ENCODE data around the gene OR2V1.
"Not testable (repeated sequence)": the region's sequence is repeated elsewhere in the genome, so short reads cannot be mapped to it uniquely, and the experiment has no call there.

OR2V1 gene

DNA sequence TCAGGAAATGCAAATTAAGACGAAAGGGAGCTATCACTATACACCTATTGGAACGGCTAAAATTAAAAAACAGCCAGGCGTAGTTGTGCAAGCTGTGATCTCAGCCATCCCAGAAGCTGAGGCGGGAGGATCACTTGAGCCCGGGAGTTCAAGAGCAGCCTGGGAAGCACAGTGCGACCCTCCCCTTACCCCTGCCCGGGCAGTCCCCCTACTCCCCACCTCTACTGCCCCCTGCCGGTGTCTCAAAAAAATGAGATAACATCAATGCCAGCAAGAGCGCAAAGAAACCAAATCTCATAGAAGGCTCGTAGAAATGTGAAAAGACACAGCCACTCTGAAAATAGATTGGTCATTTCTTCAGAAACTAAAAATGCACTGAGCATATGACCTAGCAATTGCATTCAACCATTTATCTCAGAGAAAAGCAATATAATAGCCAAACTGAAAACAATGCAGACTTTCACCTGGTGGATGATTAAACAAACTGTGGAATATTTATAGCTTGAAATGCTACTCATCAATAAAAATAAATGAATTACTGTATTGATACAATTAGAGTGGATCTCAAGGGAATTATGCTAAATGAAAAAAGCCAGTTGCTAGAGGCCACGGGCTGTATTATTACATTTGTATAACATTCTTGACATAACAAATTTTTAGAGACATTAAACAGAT, 37.0 kb upstream of the OR2V1 start:
- Histone ChIP-seq H3K9ac (ENCODE audit: low read length) (no peak overlapping the region), H3K36me3 (ENCODE audit: control insufficient read depth, insufficient read depth, low read length) (no peaks in the 10 kb centered on the region), H3K4me1 (ENCODE audit: control insufficient read depth, insufficient read depth, low read length) (peaks cover 7% of the 10 kb centered on the region), H3K4me3 (ENCODE audit: low read length) (no peak overlapping the region), H3K9me3 (ENCODE audit: control insufficient read depth, low read length) (no peaks in the 10 kb centered on the region), H3K27me3 (ENCODE audit: control insufficient read depth, insufficient read depth, low read length) (peaks cover 73% of the 10 kb centered on the region)

DNA sequence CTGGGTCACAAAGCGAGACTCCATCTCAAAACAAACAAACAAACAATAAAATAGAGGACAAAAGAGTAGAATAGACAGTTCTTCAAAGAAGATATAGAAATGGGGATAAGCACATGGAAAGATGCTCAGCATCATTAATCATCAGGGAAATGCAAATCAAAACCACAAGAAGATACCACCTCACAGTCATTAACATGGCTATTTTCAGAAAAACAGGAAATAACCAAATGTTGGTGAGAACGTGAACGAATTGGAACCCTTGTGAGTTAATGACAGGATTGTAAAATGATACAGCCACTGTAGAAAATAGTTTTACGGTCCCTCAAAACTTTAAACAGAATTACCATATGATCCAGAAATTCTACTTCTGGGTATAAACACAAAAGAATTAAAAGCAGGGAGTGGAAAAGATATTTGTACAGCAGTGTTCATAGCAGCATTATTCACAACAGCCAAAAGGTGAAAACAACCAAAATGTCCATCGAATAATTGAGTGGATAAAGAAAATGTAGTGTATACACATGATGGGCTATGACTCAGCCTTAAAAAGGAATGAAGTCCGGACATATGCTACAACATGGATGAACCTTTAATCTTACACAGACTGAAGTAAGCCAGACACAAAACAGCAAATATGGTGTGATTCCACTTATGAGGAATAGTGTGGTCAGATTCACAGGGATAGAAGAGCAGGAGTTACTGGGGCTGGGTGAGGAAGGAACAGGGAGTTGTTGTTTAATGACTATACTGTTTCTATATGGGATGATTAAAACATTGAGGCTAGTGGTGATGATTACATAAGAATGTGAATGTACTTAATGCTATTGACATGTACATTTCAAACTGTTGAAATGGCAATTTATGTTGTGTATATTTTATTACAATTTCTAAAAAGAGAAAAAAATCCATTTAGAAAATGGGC, 36.1 kb upstream of the OR2V1 start:
- Histone ChIP-seq H3K9me3 (ENCODE audit: control insufficient read depth, low read length) (no peaks in the 10 kb centered on the region), H3K9ac (ENCODE audit: low read length) (no peak overlapping the region), H3K27me3 (ENCODE audit: control insufficient read depth, insufficient read depth, low read length) (peaks cover 69% of the 10 kb centered on the region), H3K36me3 (ENCODE audit: control insufficient read depth, insufficient read depth, low read length) (no peaks in the 10 kb centered on the region), H3K4me3 (ENCODE audit: low read length) (no peak overlapping the region), H3K4me1 (ENCODE audit: control insufficient read depth, insufficient read depth, low read length) (peaks cover 7% of the 10 kb centered on the region)

DNA sequence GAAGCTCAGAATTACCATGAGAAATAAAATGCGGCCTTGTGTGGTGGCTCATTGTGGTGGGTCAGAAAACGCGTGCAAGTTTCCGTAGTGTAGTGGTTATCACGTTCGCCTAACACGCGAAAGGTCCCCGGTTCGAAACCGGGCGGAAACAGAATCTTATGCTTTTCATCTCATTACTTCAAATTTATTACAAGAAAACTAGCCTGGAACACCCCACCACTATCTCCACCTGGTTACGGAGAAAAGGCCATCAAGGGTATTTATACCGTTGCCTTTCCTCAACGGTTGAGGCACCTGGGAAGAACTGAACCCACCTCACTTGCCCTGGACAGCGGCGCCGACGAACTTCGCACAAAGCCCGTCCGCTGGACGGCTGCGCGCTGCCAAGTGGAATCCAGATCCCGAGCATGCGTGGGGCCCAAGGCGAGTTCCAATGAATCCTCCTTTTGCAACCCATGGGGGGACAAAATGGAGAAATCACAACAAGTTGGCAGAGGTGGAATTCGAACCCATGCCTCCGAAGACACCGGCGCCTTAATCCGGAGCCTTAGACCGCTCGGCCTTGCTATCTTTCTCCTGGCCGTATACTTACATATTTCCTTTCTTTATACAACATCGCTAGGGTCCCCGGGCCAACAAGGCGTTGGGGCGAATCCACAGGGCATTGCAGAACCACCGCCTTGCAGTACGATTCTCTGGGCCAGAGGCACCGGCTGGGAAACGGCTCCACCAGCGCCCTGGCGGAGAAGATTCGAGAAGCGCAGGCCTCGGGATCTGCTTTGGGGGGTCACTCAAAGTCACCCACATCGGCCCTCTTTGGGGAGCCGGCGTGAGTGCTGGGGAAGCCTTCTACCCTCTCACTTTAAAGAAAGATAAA, 33.3 kb upstream of the OR2V1 start:
- no peak overlapping the region for H3K9ac ChIP-seq (ENCODE audit: low read length)
- H3K27me3 ChIP-seq (ENCODE audit: control insufficient read depth, insufficient read depth, low read length), result peaks cover 47% of the 10 kb centered on the region
- H3K9me3 ChIP-seq (ENCODE audit: control insufficient read depth, low read length), result no peaks in the 10 kb centered on the region
- H3K4me1 ChIP-seq (ENCODE audit: control insufficient read depth, insufficient read depth, low read length), result no peaks in the 10 kb centered on the region
- no peak overlapping the region for H3K4me3 ChIP-seq (ENCODE audit: low read length)
- no peaks in the 10 kb centered on the region for H3K36me3 ChIP-seq (ENCODE audit: control insufficient read depth, insufficient read depth, low read length)

DNA sequence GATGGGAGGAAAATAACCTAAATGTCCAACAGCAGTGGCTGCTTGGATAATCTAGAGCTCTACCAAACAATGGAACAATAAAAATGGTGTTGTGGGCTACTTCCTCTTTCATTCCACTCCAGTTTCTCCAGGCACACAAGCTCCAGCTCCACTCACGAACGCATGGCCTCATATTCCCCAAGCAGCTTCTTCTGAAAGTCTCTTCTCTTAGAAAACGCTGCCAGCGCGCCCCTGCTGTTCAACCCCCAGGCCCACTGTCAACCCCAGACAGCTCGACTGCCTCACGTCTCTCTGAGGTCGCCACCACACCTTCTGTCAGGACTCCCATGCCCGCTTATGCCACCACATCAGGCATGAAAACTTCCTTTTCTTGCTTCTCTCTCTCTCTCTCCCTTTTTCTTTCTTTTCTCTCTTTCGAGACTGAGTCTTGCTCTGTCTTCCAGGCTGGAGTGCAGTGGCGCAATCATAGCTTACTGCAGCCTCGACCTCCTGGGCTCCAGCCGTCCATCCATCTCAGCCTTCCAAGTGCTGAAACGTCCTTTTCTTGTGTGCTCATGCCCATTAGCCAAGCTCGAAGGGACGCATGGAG, 32.6 kb upstream of the OR2V1 start:
- Histone ChIP-seq H3K27me3 (ENCODE audit: control insufficient read depth, insufficient read depth, low read length) (peaks cover 39% of the 10 kb centered on the region), H3K4me3 (ENCODE audit: low read length) (no peak overlapping the region), H3K9me3 (ENCODE audit: control insufficient read depth, low read length) (no peaks in the 10 kb centered on the region), H3K9ac (ENCODE audit: low read length) (no peak overlapping the region), H3K4me1 (ENCODE audit: control insufficient read depth, insufficient read depth, low read length) (no peaks in the 10 kb centered on the region), H3K36me3 (ENCODE audit: control insufficient read depth, insufficient read depth, low read length) (no peaks in the 10 kb centered on the region)

DNA sequence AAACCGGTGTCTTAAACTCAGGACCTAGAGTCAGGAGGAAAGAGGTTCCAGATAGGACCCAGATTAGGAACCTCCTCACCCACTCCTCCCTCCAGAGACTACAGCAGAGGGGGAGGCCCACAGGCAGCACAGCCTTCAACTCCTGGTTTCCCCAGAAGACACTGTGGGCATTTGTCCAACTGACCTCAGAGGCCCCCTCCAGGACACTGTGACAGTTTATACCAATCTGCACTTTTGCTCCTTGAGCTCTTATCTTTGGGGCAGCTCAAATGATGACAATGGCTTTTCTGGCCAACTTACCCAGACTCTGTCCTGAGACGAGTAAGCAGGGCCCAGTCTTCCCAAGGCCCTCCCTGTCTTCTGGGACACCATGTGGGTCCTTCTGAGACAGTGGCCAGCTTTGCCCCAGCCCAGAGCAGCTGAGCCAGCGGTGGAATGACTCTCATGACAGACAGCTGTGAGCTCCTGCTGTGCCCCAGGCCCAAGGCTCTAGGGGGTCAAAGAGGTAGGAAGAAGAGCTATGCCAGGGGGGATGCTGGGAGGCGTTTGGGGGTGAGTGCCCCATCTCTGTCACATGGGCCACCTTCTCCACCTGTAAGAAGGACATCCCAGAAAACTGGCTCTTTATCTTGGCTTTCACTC, 30.7 kb upstream of the OR2V1 start:
- Histone ChIP-seq H3K36me3 (ENCODE audit: control insufficient read depth, insufficient read depth, low read length) (no peaks in the 10 kb centered on the region), H3K27me3 (ENCODE audit: control insufficient read depth, insufficient read depth, low read length) (peaks cover 24% of the 10 kb centered on the region), H3K9me3 (ENCODE audit: control insufficient read depth, low read length) (no peaks in the 10 kb centered on the region), H3K9ac (ENCODE audit: low read length) (no peak overlapping the region), H3K4me3 (ENCODE audit: low read length) (no peak overlapping the region), H3K4me1 (ENCODE audit: control insufficient read depth, insufficient read depth, low read length) (no peaks in the 10 kb centered on the region)

DNA sequence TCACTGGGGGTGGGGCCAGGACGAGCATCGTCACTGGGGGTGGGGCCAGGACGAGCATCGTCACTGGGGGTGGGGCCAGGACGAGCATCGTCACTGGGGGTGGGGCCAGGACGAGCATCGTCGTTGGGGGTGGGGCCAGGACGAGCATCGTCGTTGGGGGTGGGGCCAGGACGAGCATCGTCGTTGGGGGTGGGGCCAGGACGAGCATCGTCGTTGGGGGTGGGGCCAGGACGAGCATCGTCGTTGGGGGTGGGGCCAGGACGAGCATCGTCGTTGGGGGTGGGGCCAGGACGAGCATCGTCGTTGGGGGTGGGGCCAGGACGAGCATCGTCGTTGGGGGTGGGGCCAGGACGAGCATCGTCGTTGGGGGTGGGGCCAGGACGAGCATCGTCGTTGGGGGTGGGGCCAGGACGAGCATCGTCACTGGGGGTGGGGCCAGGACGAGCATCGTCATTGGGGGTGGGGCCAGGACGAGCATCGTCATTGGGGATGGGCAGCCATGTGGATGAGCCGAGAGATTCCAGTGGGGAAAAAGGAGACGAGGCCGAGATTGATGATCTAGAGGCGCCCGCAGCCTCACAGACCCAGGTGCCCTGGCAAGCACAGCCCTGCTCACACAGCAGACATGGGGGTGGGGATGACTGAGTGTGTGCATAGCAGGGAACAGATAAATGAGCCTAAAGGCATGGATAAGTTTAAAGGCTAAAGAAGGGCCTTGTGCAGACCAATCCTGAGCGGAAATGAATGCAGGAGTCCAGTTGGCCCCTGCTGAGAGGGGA, 30.0 kb upstream of the OR2V1 start:
- not testable (repeated sequence) for H3K9me3 ChIP-seq (ENCODE audit: control insufficient read depth, low read length); H3K4me1 ChIP-seq (ENCODE audit: control insufficient read depth, insufficient read depth, low read length); H3K36me3 ChIP-seq (ENCODE audit: control insufficient read depth, insufficient read depth, low read length); H3K9ac ChIP-seq (ENCODE audit: low read length); H3K4me3 ChIP-seq (ENCODE audit: low read length)
- H3K27me3 ChIP-seq (ENCODE audit: control insufficient read depth, insufficient read depth, low read length), result peaks cover 22% of the 10 kb centered on the region

DNA sequence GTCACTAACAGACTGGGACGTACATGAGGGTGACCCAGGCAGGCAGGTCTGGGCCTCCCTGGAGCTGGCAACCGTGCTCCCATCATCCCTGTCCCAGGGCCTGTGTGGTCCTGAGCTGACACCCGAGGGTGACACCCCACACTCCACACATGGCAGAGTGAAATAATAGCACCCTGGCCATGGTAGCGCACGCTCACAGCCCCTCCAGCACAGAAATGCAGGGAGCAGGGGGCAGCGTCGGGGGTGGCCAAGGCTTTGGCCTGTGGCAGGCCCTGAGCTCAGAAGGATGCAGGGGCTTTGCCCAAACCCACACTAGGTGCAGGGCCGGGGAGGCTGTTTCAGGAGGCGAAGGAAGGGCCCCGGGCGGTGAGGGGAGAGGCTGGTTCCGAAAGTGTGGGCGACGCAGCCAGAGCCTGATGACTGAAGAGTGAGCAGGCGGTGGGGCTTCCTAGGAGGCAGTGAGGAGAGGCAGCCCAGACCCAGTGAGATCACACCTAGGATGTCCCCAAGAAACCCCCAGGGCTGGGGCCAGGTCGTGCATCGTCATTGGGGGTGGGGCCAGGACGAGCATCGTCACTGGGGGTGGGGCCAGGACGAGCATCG, 29.3 kb upstream of the OR2V1 start:
- Histone ChIP-seq H3K36me3 (ENCODE audit: control insufficient read depth, insufficient read depth, low read length) (no peaks in the 10 kb centered on the region), H3K4me1 (ENCODE audit: control insufficient read depth, insufficient read depth, low read length) (no peaks in the 10 kb centered on the region), H3K27me3 (ENCODE audit: control insufficient read depth, insufficient read depth, low read length) (peaks cover 22% of the 10 kb centered on the region), H3K9me3 (ENCODE audit: control insufficient read depth, low read length) (no peaks in the 10 kb centered on the region), H3K4me3 (ENCODE audit: low read length) (no peak overlapping the region), H3K9ac (ENCODE audit: low read length) (no peak overlapping the region)

DNA sequence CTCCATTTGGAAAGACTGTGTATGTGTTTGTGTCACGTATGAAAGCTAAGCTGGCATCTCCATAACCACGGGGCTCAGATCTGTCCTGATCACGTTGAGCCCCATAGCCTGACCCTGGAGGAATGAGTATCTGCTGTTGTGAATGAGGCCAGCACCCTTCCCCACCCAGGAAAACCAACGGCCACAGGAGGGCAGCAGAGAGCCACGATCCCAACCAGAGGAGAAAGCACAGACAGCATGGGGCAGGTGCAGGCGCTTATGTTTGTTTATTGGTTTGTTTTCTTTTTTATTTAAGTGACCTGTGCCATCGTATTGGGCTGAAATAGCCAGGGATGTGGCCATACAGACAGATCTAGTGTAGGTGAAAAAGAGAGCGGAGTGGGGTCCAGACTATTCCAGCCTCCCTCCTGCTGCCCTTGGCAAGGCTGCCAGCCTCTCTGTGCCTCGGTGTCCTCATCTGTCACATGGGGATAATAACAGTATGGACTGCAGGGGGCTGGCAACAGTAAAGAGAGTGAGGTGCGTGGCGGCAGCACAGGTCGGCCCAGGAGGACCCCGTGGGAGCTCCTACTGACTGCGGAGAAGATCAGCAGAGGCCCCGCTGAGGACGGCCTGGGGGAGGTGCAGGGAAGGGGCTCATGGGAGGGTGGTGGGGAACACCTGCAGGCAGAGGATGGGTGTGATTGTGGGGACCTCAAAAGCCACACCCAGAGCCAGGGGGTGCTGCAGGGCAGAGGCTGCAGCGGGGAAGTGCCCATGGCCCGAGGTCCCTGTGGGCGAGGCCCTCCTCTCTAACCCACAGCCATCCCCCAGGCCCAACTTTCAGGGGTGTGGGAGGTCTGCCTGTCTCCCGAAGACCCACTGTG, 28.6 kb upstream of the OR2V1 start:
- Histone ChIP-seq H3K4me1 (ENCODE audit: control insufficient read depth, insufficient read depth, low read length) (no peaks in the 10 kb centered on the region), H3K27me3 (ENCODE audit: control insufficient read depth, insufficient read depth, low read length) (peaks cover 19% of the 10 kb centered on the region), H3K9me3 (ENCODE audit: control insufficient read depth, low read length) (no peaks in the 10 kb centered on the region), H3K4me3 (ENCODE audit: low read length) (no peak overlapping the region), H3K9ac (ENCODE audit: low read length) (no peak overlapping the region), H3K36me3 (ENCODE audit: control insufficient read depth, insufficient read depth, low read length) (no peaks in the 10 kb centered on the region)

DNA sequence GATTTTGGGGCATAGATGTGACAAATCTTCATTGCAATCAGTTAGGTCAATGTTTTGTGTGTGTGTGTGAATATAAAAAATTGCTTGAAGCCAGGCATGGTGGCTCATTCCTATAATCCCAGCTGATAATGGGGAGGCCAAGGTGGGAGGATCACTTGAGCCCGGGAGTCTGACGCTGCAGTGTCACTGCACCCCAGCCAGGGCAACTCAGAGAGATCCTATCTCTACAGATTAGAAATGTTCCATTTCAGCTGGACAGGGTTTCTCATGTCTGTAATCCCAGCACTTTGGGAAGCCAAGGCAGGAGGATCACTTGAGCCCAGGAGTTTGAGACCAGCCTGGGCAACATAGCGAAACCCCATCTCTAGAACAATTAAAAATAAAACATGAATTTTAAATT, 27.9 kb upstream of the OR2V1 start:
- Histone ChIP-seq H3K4me3 (ENCODE audit: low read length) (no peak overlapping the region), H3K4me1 (ENCODE audit: control insufficient read depth, insufficient read depth, low read length) (no peaks in the 10 kb centered on the region), H3K9ac (ENCODE audit: low read length) (no peak overlapping the region), H3K36me3 (ENCODE audit: control insufficient read depth, insufficient read depth, low read length) (no peaks in the 10 kb centered on the region), H3K9me3 (ENCODE audit: control insufficient read depth, low read length) (no peaks in the 10 kb centered on the region), H3K27me3 (ENCODE audit: control insufficient read depth, insufficient read depth, low read length) (peaks cover 14% of the 10 kb centered on the region)

DNA sequence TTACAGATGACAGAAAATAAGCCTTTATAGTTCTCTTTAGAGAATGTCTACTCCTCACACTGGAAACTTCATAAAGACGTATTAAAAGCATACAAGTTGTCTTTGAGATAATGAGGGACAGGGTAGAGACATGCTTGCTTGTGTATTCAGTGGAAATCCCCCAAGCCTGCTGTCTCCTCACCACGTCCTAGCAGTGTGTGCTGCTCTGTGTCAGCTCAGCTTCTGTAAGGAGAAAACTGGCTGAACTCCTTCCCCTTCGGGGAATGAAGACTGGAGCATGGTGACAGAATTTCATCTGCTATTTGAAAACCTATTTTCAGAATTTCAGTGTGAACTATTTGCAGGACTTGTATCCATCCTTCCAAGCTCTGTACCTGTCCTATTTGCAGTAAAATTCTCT, 25.8 kb upstream of the OR2V1 start:
- Histone ChIP-seq H3K9me3 (ENCODE audit: control insufficient read depth, low read length) (no peaks in the 10 kb centered on the region), H3K9ac (ENCODE audit: low read length) (no peak overlapping the region), H3K4me1 (ENCODE audit: control insufficient read depth, insufficient read depth, low read length) (no peaks in the 10 kb centered on the region), H3K36me3 (ENCODE audit: control insufficient read depth, insufficient read depth, low read length) (no peaks in the 10 kb centered on the region), H3K4me3 (ENCODE audit: low read length) (no peak overlapping the region), H3K27me3 (ENCODE audit: control insufficient read depth, insufficient read depth, low read length) (peaks cover under 1% of the 10 kb centered on the region)

Data from mucosa of stomach (tissue), 1 donor.